GM12875 (cell line): ENCODE data around the gene GPR25.
A peak's percentile ranks its signal among the peaks of the same experiment; 100 is the strongest.

Experiments
- H3K4me3 ChIP-seq: one replicate; pipeline ENCODE4 v1.5.1; 2011; ENCODE audit warnings: low read depth, low read length, control low read depth
- TF ChIP-seq, protein P1 (sequence below): IDR thresholded peaks from 2 replicates; pipeline ENCODE4 v1.5.1; 2011; ENCODE audit warnings: low read depth, mild to moderate bottlenecking, control low read depth, inconsistent platforms, low read length, moderate library complexity, borderline replicate concordance; ENCODE audit not compliant: insufficient read depth

Gene GPR25

DNA sequence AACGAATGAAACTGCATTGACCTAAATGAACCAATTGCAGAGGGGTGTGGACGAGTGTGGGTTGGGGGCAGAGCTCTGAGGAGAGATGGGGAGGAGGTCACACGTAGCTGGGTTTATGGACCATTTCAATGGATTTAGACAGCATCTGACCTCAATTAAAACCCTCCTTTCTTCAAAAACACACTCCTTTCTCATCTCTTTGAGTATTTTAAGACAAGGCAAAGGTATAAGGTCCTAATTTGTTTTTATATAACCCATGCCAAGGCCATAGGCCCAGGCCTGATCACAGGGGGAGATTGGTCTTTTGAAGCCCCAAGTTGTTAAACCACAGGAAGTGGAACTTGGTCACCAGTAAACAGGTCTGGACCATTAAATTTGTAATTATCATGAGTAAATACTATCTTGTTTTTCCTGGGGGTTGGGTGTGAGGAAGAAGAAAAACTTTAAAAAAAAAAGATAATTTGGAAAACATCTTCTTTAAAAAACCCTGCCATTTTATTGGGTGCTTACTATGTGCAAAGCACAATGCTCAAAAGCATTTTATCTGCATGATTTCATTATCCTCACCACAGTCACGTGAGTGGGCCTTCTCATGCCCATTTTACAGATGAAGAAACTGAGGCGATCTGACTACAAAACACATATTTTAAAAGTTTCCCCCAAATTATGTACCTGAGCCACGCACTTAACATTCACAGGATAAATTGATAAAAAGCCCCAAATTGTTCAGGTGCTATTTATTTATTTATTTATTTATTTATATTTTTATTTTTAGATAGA, 13.0 kb downstream of the GPR25 start:
- H3K4me3 ChIP-seq = no peak overlapping the region
- TF ChIP-seq, protein P1, sequence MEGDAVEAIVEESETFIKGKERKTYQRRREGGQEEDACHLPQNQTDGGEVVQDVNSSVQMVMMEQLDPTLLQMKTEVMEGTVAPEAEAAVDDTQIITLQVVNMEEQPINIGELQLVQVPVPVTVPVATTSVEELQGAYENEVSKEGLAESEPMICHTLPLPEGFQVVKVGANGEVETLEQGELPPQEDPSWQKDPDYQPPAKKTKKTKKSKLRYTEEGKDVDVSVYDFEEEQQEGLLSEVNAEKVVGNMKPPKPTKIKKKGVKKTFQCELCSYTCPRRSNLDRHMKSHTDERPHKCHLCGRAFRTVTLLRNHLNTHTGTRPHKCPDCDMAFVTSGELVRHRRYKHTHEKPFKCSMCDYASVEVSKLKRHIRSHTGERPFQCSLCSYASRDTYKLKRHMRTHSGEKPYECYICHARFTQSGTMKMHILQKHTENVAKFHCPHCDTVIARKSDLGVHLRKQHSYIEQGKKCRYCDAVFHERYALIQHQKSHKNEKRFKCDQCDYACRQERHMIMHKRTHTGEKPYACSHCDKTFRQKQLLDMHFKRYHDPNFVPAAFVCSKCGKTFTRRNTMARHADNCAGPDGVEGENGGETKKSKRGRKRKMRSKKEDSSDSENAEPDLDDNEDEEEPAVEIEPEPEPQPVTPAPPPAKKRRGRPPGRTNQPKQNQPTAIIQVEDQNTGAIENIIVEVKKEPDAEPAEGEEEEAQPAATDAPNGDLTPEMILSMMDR = no peak

DNA sequence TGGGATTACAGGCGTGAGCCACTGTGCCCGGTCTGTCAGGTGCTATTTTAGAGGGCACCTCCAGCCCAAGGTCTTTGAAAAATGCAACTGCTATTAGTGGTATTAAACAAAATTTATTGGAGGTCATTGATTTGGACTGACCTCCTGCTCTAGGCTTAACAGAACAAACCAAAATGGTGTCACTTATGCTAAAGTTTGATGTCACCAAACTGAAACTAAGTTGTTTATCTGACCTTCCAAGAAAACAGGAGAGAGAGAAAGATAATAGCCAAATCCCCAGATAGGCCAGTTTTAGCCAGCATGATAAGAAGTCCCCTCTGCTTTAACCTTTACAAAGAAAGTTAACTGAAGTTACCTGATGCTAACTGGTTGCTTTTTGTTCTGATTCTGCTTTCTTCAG, 13.8 kb downstream of the GPR25 start:
- no peak overlapping the region for H3K4me3 ChIP-seq
- TF ChIP-seq, protein P1 = no peak

DNA sequence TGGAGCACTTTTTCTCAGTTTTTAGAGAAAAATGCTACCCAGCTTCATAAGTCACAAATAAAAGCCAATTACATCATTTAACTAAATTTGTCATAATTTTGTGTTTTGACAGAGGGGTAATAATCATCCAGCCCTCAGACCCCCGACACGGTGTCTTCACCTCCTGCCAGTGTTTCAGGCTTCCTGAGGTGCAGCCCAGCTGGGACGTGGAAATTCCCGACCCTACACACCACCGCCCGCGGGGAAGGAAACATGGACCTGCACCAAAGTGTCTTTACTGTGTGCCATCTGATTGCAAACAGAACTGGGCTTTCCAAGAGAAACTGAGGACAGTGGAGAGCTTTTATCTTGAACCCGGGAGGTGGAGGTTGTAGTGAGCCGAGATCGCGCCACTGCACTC, 14.3 kb downstream of the GPR25 start:
- TF ChIP-seq, protein P1 = no peak
- no peak overlapping the region for H3K4me3 ChIP-seq

DNA sequence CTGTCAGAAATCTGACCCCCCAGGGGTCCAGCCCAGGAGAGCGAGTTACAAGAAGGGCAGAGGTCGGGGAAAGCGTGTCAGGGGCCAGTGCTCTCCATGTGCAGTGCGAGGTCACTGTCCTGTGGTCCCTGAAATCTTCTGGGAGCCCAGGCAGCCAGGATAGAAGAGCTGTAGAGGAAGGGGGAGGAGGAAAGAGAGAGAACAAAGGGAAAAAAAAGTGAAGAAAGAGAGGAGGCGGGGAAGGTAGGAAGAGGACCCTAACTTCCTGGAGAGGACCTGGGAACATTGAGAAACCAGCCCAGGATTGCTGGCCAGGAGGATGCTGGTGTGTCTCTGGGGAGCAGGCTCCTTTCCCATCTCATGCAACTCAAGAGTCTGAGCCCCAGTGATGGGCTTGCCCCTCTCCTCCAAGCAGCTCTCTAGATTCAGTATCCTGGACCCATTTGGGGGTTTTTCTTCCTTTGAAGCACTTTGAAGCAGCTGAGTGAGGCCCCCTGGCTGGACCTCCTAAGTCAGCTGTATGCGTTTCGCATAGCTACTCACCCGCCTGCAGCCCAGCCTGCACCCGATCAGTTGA, 15.1 kb downstream of the GPR25 start:
- TF ChIP-seq, protein P1 = no peak
- H3K4me3 ChIP-seq = peak overlapping the region; percentile 54

DNA sequence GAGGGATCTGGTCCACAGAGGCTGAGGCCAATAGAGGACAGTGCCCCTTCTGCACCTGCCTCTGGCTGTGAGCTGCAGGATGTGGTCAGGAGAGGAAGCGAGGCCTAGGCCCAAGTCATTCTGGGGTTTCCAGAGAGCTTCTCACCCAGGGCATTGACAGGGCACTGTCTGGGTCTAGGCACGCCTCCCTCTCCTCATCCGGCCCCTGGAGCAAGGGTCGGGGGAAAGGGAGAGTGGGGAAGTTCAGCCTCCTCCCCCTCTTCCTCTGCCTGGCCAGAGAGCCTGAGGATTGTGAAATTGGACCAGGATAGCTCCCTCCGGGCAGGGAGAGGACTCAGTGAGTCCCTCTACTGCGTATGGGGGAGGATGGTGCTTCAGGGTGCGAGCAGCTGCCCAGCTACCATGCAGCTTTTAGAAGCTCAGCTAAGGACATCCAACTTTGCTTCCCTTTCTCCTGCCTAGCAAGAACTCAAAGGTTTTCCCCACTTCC, 15.6 kb downstream of the GPR25 start:
- H3K4me3 ChIP-seq = peak overlapping the region; percentile 54

DNA sequence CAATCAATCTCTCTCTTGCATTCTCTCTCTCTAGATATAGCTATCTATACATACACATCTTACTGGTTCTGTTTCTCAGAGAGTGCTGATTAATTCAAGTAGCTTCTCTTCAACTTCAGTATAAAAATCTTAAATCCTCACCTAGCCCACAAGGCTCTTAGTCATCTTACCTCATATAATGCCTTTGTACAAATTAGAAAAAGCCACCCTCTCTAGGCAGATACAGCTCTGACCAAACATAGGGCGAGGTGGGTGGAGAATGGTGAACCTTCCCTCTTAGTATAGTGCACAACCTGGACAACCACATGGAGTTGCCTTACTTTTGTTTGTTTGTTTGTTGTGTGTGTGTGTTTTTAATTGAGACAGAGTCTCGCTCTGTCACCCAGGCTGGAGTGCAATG, 16.8 kb downstream of the GPR25 start:
- TF ChIP-seq, protein P1 = no peak
- no peak overlapping the region for H3K4me3 ChIP-seq

More for the DNA sequence above, 15.6 kb downstream of the GPR25 start:
- TF ChIP-seq, protein P1 = no peak

DNA sequence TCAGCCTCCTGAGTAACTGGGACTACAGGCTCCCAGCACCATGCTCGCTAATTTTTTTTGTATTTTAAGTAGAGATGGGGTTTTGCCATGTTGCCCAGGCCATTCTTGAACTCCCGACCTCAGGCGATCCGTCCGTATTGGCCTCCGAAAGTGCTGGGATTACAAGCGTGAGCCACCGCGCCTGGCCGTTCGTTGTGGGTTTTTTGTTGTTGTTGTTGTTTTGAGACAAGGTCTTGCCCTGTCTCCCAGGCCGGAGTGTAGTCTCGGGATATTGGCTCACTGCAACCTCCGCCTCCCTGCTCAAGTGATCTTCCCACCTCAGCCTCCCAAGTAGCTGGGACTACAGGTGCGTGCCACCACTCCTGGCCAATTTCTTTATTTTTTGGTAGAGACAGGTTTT, 17.2 kb downstream of the GPR25 start:
- H3K4me3 ChIP-seq = no peak overlapping the region
- TF ChIP-seq, protein P1 = no peak
